ENCODE data around the gene RAB3D.
"Not testable (repeated sequence)": the region's sequence is repeated elsewhere in the genome, so short reads cannot be mapped to it uniquely, and the experiment has no call there.

The RAB3D gene, protein sequence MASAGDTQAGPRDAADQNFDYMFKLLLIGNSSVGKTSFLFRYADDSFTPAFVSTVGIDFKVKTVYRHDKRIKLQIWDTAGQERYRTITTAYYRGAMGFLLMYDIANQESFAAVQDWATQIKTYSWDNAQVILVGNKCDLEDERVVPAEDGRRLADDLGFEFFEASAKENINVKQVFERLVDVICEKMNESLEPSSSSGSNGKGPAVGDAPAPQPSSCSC

DNA sequence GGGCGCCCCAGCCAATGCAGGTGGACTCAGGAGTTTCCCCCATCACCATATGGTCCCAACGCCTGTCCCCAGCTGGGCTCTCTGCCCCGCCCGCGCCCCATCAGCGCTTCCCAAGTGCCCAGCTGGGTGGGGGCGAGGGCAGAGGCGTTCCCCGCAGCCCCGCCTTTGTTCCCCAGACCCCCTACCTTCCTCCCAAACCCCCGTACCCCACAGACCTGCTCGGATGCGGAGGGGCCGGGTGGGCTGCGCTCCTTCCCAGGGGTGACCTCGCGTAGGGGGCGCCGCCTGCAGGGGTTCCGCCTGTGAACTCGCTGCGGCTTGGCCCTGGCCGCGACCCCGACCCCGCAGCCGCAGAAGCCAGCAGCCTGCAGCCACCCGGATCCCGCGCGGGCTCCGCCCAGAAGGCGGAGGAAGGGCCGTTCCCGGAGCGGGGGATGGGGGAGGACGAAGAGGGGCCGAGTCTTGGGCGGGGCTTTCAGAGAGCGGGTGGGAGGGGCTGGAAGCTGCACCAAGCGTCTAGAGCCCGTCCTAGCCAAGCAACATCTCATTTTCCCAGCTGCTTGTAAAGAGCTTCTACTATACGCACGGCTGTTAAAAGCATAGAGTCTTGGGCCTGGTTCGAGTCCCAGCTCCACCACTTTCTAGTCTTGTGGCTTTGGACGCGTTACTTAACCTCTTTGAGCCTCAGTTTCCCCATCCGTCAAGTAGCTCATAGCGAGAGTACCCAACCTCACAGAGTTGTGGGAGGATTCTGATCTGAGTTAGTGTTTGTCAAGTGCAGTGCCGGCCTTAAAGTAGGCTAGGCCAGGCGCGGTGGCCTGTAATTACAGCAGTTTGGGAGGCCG, at the start of gene RAB3D:
Gene RAB3D (minus strand): TSS at position 404 of the 845 bp plus-strand sequence. CDS start 2,258 bp downstream, outside the sequence.
- FAIRE-seq, result peak; percentile 96

DNA sequence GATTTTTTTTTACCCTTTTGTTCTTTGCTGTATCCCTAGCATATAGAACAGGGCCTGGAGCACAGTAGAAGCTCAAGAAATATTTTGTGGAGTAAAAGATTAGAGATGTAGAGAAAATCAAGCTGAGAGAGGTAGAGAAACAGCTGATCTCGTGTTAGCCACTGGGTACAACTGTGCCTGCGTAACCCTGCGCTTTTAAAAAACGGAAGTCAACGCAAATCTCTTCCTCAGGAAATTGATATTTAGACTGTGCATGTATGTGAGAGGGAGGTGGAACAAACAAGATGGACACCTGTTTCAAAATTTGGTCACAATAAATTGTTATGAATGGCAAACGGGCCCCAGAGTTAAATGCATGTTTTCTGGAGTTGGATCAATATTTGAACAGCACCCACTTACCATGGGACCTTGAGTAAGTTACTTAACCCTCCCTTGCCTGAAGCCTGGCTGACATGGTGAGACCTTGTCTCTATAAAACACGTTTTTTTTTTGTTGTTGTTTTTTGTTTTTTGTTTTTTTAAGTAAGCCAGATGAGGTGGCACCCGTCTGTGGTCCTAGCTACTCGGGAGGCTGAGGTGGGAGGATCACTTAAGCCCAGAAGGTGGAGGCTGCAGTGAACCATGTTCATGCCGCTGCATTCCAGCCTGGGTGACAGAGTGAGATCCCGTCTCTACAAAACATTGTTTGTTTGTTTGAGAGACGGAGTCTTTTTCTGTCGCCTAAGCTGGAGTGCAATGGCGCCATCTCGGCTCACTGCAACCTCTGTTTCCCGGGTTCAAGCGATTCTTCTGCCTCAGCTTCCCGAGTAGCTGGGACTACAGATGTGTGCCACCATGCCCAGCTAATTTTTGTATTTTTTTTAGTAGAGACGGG, 47.9 kb upstream of the RAB3D start:
- FAIRE-seq, result no peak

DNA sequence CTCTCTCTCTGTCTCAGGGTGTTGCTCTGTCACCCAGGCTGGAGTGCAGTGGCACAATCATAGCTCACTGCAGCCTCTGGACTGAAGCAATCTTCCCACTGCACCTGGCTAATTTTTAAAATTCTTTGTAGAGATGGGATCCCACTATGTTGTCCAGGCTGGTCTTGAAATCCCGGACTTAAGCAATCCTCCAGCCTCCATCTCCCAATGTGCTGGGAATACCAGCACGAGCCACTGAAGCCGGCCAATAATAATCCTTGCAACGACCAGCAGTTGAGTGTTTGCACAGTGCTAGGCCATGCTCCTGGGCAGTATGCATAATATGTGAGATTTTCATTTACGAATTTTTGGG, 45.3 kb upstream of the RAB3D start:
- FAIRE-seq, result no peak

DNA sequence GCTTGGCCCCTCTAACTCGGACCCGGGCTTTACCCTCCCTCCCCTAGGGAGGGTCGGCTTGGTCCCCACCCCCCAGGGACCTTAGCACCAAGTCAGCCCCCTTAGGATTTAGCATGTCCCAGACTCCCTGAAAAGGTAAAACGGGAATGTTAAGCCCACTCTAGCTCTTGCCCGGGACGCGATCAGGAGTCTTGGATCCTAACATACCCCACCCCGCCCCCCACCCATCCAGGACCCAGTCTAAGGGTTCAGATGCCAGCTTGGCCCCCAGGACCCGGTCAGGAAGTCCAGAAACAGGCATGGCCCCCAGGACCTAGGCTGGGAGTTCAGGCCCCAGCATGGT, 44.2 kb upstream of the RAB3D start:
- FAIRE-seq, result no peak

DNA sequence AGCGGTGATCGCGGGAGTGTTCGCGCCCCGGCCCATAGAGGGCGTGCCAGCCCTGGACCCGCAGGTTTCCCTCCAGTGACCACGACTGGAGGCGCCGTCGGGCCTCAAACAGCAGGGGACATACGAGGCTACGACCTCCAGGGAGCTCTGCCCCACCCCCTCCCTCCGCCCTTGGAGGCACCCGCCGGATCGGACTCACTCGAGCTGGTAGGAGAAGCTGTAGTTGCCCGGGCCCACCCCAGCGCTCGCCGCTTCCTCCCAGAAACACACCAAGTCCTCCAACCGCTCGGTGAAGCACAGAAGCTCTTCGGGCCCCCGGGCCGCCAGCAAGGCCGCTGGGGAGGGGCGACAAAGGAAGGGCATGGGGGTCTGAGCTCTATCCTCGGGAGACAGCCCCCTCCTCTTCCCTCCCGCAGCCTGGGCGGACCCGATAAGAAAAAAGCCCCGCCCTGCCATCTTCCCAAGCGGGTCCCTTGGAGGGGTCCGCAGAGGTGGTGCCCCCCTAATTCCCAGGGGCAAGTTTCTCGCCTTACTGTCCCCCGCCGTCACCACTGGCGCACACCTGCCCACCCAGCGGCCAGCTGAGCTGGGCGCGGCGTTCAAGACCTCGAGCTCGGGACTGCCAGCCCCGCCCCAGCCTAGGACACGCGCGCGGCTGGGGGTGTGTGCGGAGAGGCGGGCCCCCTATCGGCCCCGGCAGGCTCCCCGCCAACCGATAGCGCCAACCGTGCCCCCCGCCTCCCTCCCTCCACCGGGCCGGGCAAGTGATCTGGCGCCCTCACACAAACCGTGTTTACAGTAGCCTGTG, 43.6 kb upstream of the RAB3D start:
- FAIRE-seq, result no peak

DNA sequence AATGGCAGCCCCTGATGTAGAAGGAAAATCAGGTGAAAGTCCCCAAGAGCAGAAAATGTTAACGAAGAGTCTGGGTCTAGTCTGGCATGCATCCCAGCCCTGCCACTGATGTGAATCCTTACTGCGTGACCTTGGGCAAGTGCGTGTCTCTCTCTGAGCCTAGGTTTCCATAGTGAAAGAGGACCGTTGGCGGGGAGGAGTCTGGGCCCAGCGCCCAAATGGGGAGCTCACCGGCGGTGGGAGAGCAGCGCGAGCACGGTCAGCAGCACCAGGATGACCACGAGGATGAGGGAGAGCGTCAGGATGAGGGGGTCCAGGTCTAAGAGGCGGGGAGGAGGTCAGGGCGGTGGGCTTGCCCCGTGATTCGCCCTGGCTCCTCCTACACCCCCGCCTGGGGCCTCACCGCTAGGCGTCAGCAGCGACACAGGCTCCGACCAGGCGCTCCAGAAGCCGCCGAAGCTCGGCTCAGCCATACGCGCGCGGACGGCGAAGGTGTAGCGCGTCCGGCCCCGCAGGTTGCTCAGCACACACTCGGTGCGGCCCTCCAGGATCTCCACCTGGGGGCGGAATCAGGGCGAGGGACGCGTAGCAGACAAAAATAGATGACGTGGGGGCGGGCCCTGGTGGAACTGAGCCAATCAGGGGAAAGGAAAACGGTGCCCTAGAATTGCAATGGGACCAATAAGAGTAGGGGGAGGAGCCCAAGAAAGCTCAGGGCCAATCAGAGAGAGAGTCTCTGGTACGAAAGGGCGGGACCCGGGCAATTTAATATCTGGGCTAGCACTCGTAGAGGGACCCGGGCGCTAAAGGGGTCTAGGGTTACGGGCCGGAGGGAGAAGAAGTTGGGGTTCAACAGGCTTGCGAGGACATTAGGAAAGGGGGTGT, 41.4 kb upstream of the RAB3D start:
- FAIRE-seq, result peak; percentile 92

DNA sequence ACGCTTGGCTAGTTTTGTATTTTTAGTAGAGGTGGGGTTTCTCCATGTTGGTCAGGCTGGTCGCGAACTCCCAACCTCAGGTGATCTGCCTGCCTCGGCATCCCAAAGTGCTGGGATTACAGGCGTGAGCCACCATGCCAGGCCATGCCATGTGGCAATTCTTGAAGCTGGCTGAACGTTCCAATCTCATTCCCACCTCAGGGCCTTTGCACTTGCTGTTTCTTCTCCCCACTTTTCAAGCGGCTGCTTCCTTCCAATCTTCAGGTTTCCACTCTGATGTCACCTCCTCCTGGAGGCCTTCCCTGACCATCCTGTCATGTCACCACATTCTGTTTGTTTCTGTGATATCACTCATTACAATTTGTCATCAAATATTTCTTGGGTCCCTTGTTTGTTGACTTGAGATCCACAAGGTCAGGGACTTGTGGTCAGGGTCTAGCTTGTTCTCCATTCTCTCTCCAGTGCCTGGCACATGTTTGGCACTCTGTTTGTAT, 40.4 kb upstream of the RAB3D start:
- FAIRE-seq, result no peak

DNA sequence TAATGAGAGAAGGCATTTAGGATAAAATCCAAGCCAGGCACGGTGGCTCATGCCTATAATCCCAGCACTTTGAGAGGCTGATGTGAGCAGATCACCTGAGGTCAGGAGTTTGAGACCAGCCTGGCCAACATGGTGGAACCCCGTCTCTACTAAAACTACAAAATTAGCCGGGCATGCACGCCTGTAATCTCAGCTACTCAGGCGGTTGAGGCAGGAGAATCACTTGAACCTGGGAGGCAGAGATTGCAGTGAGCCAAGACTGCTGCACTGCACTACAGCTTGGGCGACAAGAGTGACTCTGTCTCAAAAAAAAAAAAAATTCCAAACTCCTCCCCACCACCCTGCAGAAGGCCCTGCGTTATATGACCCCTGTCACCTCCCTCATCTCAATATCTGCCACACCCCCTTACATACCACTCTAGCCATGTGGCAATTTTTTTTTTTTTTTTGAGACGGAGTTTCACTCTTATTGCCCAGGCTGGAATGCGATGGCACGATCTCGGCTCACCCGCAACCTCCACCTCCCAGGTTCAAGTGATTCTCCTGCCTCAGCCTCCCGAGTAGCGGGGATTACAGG, 39.9 kb upstream of the RAB3D start:
- FAIRE-seq, result not testable (repeated sequence)

DNA sequence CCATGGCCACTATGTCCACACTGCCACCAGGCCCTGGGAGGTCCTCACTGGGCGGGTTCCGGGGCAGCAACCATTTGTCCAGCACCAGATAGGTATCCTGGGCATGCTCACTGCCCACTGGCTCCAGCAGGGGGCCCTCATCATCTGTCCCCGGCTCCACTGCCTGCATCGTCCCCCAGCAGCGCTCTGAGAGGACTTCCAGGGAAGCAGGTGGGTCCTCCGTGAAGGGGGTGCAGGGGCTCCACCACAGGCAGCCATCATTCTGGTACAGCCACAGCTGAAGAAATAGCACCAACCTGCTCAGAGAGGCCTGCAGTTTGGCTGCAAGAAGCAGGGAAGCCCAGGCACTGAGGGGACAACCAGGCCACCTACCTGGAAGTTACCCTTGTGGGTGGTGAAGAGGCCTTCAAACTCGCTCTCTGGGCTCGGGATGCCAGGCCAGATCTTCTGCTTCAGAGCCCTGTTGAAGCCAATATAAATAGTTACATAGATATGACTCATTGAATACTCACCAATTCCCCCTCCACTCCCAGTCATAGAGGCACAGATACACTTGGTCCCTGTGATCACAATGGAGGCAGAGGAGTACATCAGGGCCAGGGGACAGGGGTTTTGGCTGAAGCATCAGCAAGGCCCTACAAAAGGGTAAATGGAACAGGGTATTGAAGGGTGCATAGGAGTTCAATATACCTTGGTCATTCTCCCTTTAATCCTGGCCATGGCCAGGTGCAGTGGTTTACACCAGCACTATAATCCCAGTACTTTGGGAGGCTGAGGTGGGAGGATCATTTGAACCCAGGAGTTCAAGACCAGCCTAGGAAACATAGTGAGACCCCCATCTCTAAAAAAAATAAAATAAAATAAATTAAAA, 39.1 kb upstream of the RAB3D start:
- no peak for FAIRE-seq

DNA sequence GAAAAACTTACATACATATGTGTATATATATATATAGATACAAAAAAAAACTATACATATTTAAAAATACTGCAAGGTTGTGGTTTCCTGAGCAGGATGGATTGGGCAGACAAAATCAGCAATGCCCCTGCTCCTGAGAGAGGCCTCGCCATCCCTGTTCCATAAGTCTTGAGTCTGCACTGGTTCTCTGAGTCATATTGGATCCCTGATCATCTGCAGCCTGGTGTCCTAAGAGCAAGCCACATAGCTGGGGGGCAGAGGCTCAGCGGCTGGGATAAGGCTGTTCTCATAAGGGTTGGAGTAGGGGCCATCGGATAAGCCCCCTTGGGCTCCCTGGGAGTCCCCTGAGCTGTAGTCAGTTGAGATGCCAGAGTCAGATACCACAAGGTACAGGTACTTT, 38.3 kb upstream of the RAB3D start:
- FAIRE-seq, result no peak

DNA sequence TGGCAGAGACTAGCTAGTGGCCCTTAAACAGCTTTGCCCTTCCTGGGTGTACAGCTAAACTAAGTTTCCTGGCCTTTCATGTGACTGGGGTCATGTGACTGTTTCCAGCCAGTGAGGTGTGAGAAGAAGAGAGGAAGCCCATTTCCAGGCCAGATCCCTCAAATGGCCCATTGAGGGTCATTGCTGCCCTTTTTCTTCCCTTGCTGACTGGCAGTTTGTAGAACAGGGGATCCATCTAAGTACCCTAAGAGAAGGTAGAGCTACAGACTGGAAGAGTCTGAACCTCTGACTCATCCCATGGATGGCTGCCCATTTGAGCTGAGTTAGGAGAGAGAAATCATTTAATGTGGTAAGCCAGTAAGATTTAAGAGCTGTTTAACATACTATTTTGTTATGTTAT, 37.8 kb upstream of the RAB3D start:
- FAIRE-seq, result no peak

DNA sequence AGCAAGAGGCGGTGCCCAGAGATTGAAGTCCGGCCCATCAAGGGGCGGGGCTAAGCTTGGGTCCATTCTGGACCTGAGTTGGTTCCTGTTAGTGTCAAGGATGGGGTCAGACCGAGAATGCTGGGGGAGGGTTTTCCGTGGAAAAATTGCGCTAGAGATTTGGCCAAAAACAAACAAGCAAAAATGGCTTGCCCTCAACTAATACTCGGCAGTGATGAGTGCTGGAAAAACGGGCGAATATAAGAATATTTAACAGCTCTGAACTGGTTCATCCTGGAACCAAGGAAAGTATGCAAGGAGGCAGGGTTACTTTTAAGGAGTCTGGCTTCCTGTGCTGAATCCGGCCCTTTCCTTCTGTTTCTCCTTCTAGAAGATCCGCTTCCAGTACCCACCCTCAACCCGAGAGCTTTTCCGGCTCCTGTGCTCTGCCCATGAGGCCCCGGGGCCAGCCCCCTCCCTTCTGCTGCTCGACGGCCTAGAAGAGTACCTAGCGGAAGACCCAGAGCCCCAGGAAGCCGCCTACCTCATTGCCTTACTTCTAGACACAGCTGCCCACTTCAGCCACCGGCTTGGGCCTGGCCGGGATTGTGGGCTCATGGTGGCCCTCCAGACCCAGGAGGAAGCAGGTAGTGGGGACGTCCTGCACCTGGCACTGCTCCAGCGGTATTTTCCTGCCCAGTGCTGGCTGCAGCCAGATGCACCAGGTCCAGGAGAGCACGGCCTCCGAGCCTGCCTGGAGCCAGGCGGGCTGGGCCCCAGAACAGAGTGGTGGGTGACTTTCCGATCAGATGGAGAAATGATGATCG, 35.9 kb upstream of the RAB3D start:
- no peak for FAIRE-seq

DNA sequence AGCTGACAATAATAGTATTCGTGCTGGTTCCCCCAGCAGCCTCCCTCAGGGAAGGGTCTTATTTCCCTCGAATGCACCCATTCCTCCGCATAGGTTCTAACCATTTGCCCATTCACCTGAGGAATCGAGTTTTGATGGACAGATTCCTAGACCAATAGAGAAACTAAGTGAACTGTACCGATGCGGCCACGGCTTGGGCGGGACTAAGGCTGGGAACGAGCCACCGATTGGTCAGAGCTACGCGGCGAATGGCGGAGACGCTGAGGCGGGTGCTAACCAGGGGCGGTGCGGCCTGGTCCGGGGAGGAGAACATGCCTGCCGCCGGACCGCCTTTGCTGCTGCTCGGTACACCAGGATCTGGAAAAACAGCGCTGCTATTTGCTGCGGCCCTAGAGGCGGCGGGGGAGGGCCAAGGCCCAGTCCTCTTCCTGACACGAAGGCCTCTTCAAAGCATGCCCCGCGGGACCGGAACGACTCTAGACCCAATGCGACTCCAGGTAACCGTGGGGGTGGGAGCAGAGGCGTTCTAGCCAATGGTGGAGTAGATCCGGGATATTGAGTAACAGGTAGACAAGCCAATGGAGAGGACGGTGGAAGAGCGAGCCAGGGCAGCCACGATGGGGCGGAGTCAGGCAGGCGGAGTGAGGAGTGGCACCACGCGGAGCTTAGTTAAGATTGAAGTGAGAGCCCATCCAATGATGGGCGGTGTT, 35.1 kb upstream of the RAB3D start, which contains the start of gene SWSAP1:
Gene SWSAP1 (plus strand): TSS at position 234 of the 710 bp plus-strand sequence. CDS start 15 bp downstream, at position 249.
- FAIRE-seq, result peak; percentile 99

DNA sequence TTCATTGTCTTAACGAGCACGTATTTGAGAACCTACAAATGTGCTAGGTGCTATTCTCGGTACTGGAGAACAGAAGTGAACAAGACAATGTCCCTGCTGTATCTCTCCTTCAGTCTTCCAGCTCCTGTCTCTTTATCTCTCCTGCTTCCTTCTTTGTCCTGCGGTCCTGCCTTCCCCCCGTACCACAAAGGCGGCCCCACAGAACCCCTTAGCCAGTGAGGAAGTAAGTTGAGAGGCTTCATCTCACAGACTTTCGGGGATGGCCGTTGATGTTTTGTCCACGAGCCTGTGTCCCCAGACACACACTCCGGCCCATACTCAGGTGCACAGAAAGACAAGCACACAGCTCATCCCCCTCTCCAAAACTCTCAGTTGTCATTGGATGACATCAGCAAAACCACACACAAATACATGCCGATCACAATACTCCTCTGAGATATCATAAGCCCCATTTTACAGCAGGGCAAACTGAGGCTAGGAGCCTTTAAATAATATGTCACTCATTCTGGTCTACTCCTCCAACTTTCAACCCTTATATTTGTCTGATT, 34.5 kb upstream of the RAB3D start:
- no peak for FAIRE-seq

DNA sequence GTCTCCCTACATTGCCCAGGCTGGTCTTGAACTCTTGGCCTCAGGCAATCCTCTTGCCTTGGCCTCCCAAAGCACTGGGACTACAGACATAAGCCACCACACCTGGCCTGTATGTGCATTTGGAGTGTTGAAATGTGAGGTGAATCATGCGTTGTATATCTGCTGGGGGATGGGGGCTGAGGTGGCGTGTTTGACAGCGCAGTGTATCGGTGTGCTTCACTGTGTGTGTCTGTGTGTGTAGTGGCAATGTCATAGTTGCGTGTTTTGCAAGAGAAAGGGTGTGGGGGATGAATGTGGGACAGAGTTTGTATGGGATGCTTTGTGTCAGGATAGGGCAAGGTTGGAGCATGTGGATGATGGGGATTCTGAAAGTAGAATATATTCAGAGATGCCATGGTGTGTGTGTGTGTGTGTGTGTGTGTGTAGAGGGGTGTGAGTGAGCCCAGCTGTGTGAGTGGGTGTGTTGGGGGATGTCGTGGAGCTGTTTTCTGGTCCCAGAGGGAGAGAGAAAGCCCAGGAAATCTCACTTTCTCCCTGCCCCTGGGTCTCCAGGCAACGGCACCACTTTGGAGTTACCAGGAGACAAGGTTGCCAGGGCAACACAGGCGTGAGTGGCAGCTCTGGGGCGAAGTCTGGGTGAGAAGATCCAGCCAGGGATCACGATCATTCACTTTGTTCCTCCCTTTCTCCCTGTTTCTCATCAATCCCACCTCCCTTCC, 33.9 kb upstream of the RAB3D start:
- no peak for FAIRE-seq

DNA sequence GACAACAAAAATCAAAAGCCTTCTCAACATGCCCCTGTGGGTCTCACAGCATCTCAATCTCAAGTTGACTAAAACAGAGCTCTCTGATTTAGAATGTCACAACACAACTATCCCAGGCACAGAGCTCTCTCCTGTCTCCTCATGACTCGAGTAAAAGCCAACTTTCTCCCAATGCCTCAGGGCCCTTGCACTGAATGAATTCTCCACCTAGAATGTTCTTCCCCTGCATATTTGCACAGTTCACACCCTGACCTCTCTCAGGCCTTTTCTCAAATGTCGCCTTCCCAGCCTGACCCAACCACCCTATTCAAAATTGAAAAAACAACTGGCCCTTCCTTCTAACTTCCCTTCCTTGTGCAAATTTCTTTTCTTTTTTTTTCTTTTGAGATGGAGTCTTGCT, 31.3 kb upstream of the RAB3D start:
- no peak for FAIRE-seq

DNA sequence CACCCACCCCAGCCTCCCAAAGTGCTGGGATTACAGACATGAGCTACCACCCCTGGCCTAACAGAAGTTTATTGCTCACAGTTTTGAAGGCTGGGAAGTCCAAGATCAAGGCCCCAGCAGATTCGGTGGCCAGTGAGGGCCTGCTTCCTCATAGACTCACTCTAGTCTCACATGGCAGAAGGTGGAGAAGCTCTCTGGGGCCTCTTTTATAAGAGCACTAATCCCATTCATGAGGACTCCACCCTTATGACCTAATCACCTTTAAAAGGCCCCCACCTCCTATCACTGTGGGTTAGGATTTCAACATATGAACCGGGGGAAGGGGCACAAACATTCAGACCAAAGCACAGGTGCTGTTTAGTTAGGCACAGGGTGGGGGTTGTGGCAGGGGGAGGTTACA, 28.1 kb upstream of the RAB3D start:
- no peak for FAIRE-seq

Measured in G401.6 (cell line).